ENCODE data around the gene CYP4F8. TPM values are rescaled to one million over a fixed set of nuclear protein-coding genes. Genes with fewer than 3 reads are reported as not detected.

The CYP4F8 gene
- total and polyA plus RNA-seq, 11 donors = not detected

DNA sequence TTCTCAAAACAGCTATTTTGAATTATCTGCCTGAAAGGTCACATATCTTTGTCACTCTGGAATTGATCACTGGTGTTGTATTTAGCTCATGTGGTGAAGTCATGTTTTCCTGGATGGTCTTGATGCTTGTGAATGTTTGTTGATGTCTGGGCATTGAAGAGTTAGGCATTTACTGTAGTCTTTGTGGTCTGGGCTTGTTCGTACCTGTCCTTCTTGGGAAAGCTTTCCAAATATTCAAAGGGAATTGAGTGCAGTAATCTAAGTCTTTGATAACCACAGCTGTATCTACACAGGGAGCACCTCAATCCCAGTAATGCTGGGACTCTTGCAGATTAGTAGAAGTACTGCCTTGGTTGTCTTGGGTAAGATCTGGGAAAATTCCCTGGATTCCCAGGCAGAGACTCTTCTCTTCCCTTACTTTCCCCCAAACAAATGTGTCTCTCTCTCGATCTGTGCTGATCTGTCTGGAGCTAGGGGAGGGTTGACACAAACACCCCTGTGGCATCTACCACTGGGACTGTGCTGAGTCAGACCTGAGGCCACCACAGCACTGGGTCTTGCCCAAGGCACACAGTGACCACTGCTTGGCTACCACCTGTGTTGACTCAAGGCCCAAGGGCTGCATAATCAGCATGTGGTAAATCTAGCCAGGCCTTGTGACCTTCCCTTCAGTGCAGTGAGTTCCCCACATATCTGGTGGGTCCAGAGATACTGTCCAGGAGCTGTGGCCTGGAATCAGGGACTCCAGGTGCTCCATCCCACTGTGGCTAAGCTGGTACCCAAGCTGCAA lies 20.2 kb downstream of the CYP4F8 start:
- Histone ChIP-seq H3K36me3 (no peaks in the 10 kb centered on the region), H3K27ac (no peak overlapping the region), H3K4me3 (no peak overlapping the region), H3K4me1 (peaks cover 0 to 10% (median 0%) of the 10 kb centered on the region in 12 donors), H3K9me3 (peaks cover 0 to 7% (median 0%) of the 10 kb centered on the region in 12 donors), H3K27me3 (peaks cover 0 to 34% (median 0%) of the 10 kb centered on the region in 9 donors)
- intact Hi-C loops (cut with DNase I) = loop anchor here in 3 of 10 donors (10.0 kb wide), 3 partner anchors 170 to 230 kb away; partner anchors contain the start of gene OR10H1 (in 1 of the 3)
- no peak for TF ChIP-seq POLR2A (IDR thresholded peaks at IDR 0.05)
- TF ChIP-seq, protein P1, sequence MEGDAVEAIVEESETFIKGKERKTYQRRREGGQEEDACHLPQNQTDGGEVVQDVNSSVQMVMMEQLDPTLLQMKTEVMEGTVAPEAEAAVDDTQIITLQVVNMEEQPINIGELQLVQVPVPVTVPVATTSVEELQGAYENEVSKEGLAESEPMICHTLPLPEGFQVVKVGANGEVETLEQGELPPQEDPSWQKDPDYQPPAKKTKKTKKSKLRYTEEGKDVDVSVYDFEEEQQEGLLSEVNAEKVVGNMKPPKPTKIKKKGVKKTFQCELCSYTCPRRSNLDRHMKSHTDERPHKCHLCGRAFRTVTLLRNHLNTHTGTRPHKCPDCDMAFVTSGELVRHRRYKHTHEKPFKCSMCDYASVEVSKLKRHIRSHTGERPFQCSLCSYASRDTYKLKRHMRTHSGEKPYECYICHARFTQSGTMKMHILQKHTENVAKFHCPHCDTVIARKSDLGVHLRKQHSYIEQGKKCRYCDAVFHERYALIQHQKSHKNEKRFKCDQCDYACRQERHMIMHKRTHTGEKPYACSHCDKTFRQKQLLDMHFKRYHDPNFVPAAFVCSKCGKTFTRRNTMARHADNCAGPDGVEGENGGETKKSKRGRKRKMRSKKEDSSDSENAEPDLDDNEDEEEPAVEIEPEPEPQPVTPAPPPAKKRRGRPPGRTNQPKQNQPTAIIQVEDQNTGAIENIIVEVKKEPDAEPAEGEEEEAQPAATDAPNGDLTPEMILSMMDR (IDR thresholded peaks at IDR 0.05) = no peak
- ATAC-seq = no peak
- WGBS, 4 donors = 54 to 76% (median 68%) methylated on average over 2 of the region's 2 CpGs
- DNase-seq = no peak

DNA sequence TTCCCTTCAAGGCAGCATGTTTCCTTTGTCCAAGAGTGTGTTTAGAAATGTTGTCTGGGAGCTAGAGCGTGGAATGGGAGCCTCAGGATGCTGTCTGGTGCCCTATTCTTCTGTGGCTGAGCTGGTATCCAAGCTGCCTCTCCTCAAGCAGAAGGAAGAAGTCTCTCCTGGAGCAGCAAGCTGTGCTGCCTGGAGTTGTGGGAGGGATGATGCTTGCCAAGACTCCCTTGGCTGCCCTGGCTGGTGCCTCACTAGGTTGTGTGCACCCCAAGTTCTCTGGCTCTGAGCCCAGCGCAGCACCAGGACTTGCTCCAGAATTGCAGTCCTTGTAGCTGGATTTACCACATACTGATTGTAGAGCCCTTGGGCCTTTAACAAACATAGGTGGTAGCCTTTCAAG lies 21.0 kb downstream of the CYP4F8 start:
- no peak for DNase-seq
- no peak overlapping the region for H3K4me3 ChIP-seq
- no peak overlapping the region for H3K27ac ChIP-seq
- no peaks in the 10 kb centered on the region for H3K36me3 ChIP-seq
- WGBS, 4 donors = 63 to 78% (median 75%) methylated on average over 1 to 2 of the region's 2 CpGs
- peaks cover 0 to 26% (median 0%) of the 10 kb centered on the region in 9 donors for H3K27me3 ChIP-seq
- H3K9me3 ChIP-seq = peaks cover 0 to 7% (median 0%) of the 10 kb centered on the region in 12 donors
- TF ChIP-seq, protein P1 (IDR thresholded peaks at IDR 0.05) = no peak
- TF ChIP-seq POLR2A (IDR thresholded peaks at IDR 0.05) = no peak
- intact Hi-C loops (cut with DNase I) = loop anchor here in 3 of 10 donors (10.0 kb wide), 3 partner anchors 169 to 229 kb away; partner anchors contain the start of gene OR10H1 (in 1 of the 3)
- ATAC-seq = no peak
- peaks cover 0 to 18% (median 0%) of the 10 kb centered on the region in 12 donors for H3K4me1 ChIP-seq

DNA sequence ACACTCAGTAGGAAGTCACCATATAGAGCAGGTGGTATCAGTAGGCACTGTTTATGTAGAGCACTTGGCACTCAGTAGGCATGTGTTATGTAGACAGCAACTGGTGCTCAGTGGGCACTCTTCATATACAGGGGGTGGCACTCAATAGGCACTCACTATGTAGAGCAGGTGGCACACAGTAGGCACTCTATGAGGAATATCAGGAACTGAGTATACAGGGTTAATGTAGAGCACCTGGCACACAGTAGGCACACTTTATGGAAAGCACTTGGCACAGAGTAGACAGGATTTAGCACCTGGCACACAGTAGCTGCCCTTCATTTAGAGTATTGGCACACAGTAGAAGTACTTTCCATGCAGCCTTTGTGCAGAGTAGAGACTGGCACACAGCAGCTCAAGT lies 24.6 kb downstream of the CYP4F8 start:
- intact Hi-C loops (cut with DNase I) = loop anchor here in 3 of 10 donors (10.0 kb wide), 3 partner anchors 165 to 225 kb away; partner anchors contain the start of gene OR10H1 (in 1 of the 3)
- Histone ChIP-seq H3K27ac (no peak overlapping the region), H3K4me1 (peaks cover 0 to 12% (median 0%) of the 10 kb centered on the region in 12 donors), H3K4me3 (no peak overlapping the region), H3K9me3 (peaks cover 0 to 2% (median 0%) of the 10 kb centered on the region in 12 donors), H3K27me3 (peaks cover 0 to 10% (median 0%) of the 10 kb centered on the region in 9 donors), H3K36me3 (no peaks in the 10 kb centered on the region)
- ATAC-seq (no peak), DNase-seq (no peak)
- TF ChIP-seq, protein P1 (IDR thresholded peaks at IDR 0.05) = no peak
- no peak for TF ChIP-seq POLR2A (IDR thresholded peaks at IDR 0.05)

DNA sequence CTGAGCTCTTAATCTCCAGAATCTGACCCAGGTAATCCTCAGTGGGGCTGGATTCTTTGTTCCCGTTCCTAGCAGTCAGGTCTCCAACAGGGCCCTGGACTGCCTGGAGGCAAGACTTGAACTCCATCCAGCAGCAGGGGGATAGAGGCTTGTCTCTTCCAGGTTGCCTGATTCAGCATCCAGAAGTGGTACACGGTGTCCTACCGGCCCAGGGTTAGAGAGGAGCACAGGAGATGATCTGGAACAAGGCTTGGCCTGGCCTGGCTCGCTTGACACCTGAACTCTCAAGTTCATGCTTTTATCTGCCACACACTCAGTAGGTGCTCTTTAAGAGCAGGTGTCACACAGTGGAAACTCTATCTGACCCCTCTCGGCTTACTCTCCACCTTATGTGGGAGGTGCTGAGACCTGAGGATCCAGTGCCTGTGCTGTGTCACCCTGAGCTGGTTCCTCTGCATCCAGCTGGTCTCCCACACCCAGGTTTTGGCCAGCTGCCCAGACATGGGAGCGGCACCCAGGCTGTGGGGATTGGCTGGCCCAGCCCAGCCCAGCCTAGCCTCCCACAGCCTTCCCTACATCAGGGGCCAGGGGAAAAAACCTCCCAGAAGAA lies 25.4 kb downstream of the CYP4F8 start, which contains the start of gene CYP4F3:
TSS of gene CYP4F3 (plus strand) at position 604 of the 610 bp plus-strand sequence. CDS start 519 bp downstream, outside the sequence.
- intact Hi-C loops (cut with DNase I) = no loop called here
- DNase-seq = peak; percentile 55 to 78 (median 62)
- Histone ChIP-seq H3K27me3 (peaks cover 0 to 8% (median 0%) of the 10 kb centered on the region in 9 donors), H3K27ac (no peak within 1 kb of the TSS), H3K4me3 (no peak within 1 kb of the TSS), H3K9me3 (no peaks in the 10 kb centered on the region), H3K4me1 (peaks cover 0 to 12% (median 0%) of the 10 kb centered on the region in 12 donors), H3K36me3 (no peaks in the 10 kb centered on the region)
- WGBS, 4 donors = 51 to 62% (median 55%) methylated on average over 3 to 6 of the region's 6 CpGs
- TF ChIP-seq, protein P1 (IDR thresholded peaks at IDR 0.05) = no peak
- no peak for TF ChIP-seq POLR2A (IDR thresholded peaks at IDR 0.05)
- ATAC-seq = peak; percentile 69 to 84 (median 76)

Data from heart left ventricle (tissue), 16 donors.